GM23338 (cell line): ENCODE measurements around the gene ARHGEF38. TPM values are rescaled to one million over a fixed set of nuclear protein-coding genes. Genes with fewer than 3 reads are reported as not detected.

Experiments used
- ATAC-seq: fragments of 200-7000 bp; cut with Tn5 transposase; 3 replicates; pipeline ENCODE4 v1.9.1; 2020
- DNase-seq: peaks from one replicate; pipeline ENCODE4 v3.0.0-alpha.2; 2015; ENCODE audit warnings: low spot score
- H2AFZ ChIP-seq: fragments of 200-600 bp; sonication (generic); 2 replicates; pipeline ENCODE4 v1.8.0; 2016; ENCODE audit warnings: antibody characterized with exemption, mild to moderate bottlenecking, moderate library complexity
- H3F3A ChIP-seq: fragments of 200-600 bp; sonication (generic); replicated peaks from 2 replicates; pipeline ENCODE4 v1.8.0; 2017; ENCODE audit warnings: antibody characterized with exemption, mixed run types, low read depth
- H3K27ac ChIP-seq: fragments of 200-600 bp; sonication (generic); 2 replicates; pipeline ENCODE4 v1.6.1; 2016; ENCODE audit warnings: low read depth
- H3K27me3 ChIP-seq: fragments of 200-600 bp; sonication (generic); 2 replicates; pipeline ENCODE4 v1.8.0; 2016; ENCODE audit warnings: mild to moderate bottlenecking, mixed run types, moderate library complexity; ENCODE audit not compliant: insufficient read depth
- H3K36me3 ChIP-seq: fragments of 200-600 bp; sonication (generic); 2 replicates; pipeline ENCODE4 v1.8.0; 2016; ENCODE audit warnings: mild to moderate bottlenecking; ENCODE audit not compliant: insufficient read depth
- H3K4me1 ChIP-seq: fragments of 200-600 bp; sonication (generic); 2 replicates; pipeline ENCODE4 v1.8.0; 2016; ENCODE audit warnings: mild to moderate bottlenecking, moderate library complexity; ENCODE audit not compliant: insufficient read depth
- H3K4me2 ChIP-seq: fragments of 200-600 bp; sonication (generic); 2 replicates; pipeline ENCODE4 v1.7.1; 2017; ENCODE audit warnings: mixed run types
- H3K4me3 ChIP-seq: fragments of 200-600 bp; sonication (generic); 2 replicates; pipeline ENCODE4 v1.6.1; 2016; ENCODE audit warnings: mixed run types
- H3K79me2 ChIP-seq: fragments of 200-600 bp; sonication (generic); replicated peaks from 2 replicates; pipeline ENCODE4 v1.8.0; 2017; ENCODE audit warnings: mild to moderate bottlenecking; ENCODE audit not compliant: insufficient read depth
- H3K9me2 ChIP-seq: fragments of 200-600 bp; sonication (generic); 2 replicates; pipeline ENCODE4 v1.8.0; 2017; ENCODE audit not compliant: insufficient read depth
- H4K20me1 ChIP-seq: fragments of 200-600 bp; sonication (generic); replicated peaks from 2 replicates; pipeline ENCODE4 v1.8.0; 2017; ENCODE audit warnings: mild to moderate bottlenecking; ENCODE audit not compliant: insufficient read depth
- H3K27ac Mint-ChIP-seq: 2 replicates; pipeline ENCODE4 v1.8.0; 2020; ENCODE audit warnings: inconsistent platforms, mild to moderate bottlenecking, moderate library complexity, mixed read lengths
- H3K27me3 Mint-ChIP-seq: 3 replicates; pipeline ENCODE4 v1.8.0; 2022; ENCODE audit warnings: low read depth, mild to moderate bottlenecking, moderate library complexity, mixed read lengths, inconsistent platforms; ENCODE audit not compliant: insufficient read depth, poor library complexity
- H3K36me3 Mint-ChIP-seq: 3 replicates; pipeline ENCODE4 v1.8.0; 2021; ENCODE audit warnings: low read depth, mild to moderate bottlenecking, inconsistent platforms, moderate library complexity, mixed read lengths
- H3K4me1 Mint-ChIP-seq: 3 replicates; pipeline ENCODE4 v1.8.0; 2020; ENCODE audit warnings: mild to moderate bottlenecking, inconsistent platforms, mixed read lengths
- H3K4me3 Mint-ChIP-seq: 3 replicates; pipeline ENCODE4 v1.8.0; 2021; ENCODE audit warnings: moderate library complexity, mild to moderate bottlenecking, inconsistent platforms, mixed read lengths
- H3K9me3 Mint-ChIP-seq: 3 replicates; pipeline ENCODE4 v1.8.0; 2020; ENCODE audit warnings: moderate library complexity, mild to moderate bottlenecking, inconsistent platforms, mixed read lengths
- EZH2 ChIP-seq: fragments of 200-600 bp; sonication (generic); IDR thresholded peaks from one replicate; pipeline ENCODE4 v1.8.0; 2017; ENCODE audit warnings: antibody characterized with exemption, mild to moderate bottlenecking, low read depth; ENCODE audit not compliant: unreplicated experiment
- EZH2phosphoT487 ChIP-seq: fragments of 200-600 bp; sonication (generic); IDR thresholded peaks from one replicate; pipeline ENCODE4 v1.8.1; 2018; ENCODE audit warnings: antibody characterized with exemption; ENCODE audit not compliant: unreplicated experiment
- JUNB ChIP-seq: IDR thresholded peaks from one replicate; pipeline ENCODE4 v1.6.1; 2016; ENCODE audit warnings: antibody characterized with exemption; ENCODE audit not compliant: unreplicated experiment
- POLR2AphosphoS5 ChIP-seq: IDR thresholded peaks from 2 replicates; pipeline ENCODE4 v1.6.1; 2016; ENCODE audit warnings: antibody characterized with exemption, low read depth
- STAT1 ChIP-seq: IDR thresholded peaks from one replicate; pipeline ENCODE4 v1.6.1; 2016; ENCODE audit warnings: antibody characterized with exemption; ENCODE audit not compliant: unreplicated experiment
- ZNF114 ChIP-seq: fragments of 250-450 bp; sonication (Bioruptor Pico); IDR thresholded peaks from 2 replicates; pipeline ENCODE4 v1.5.0; 2020; ENCODE audit warnings: mild to moderate bottlenecking, moderate library complexity
- polyA plus RNA-seq: library from polyadenylated mRNA; unstranded; fragments of >200 nt; fragmentation: Nextera tagmentation; extraction: Ambion mirVana; gene quantifications from 2 replicates; pipeline ENCODE4 v1.2.1, GENCODE V29; 2016
- total RNA-seq: library from RNA; depleted of rRNA; stranded (reverse); fragments of >200 nt; shearing (Covaris generic); gene quantifications from 2 replicates; pipeline ENCODE4 v1.2.3, GENCODE V29; 2014
- TF ChIP-seq, protein P1 (sequence below): fragments of 250-450 bp; sonication (Bioruptor Pico); IDR thresholded peaks from 2 replicates; pipeline ENCODE4 v1.5.0; 2020; ENCODE audit warnings: mild to moderate bottlenecking, moderate library complexity
- TF ChIP-seq, protein P2 (sequence below): IDR thresholded peaks from 2 replicates; pipeline ENCODE4 v1.6.1; 2016; ENCODE audit warnings: antibody characterized with exemption
- TF ChIP-seq, protein P3 (sequence below): IDR thresholded peaks from one replicate; pipeline ENCODE4 v1.6.1; 2018; ENCODE audit warnings: antibody characterized with exemption; ENCODE audit not compliant: unreplicated experiment
- TF ChIP-seq, protein P4 (sequence below), 2 experiments: fragments of 200-600 bp in 1 of 2; sonication (generic) in 1 of 2; conservative IDR thresholded peaks; 2 replicates each; pipeline versions ENCODE4 v1.5.1 to v1.6.1; 2016 to 2017; ENCODE audit warnings: antibody characterized with exemption in 2 of 2, low read depth in 2 of 2, mild to moderate bottlenecking in 2 of 2, moderate library complexity in 1 of 2

Gene ARHGEF38
- total and polyA plus RNA-seq, 2 experiments from 2014 or later: 0.58 TPM; not detected in 1

DNA sequence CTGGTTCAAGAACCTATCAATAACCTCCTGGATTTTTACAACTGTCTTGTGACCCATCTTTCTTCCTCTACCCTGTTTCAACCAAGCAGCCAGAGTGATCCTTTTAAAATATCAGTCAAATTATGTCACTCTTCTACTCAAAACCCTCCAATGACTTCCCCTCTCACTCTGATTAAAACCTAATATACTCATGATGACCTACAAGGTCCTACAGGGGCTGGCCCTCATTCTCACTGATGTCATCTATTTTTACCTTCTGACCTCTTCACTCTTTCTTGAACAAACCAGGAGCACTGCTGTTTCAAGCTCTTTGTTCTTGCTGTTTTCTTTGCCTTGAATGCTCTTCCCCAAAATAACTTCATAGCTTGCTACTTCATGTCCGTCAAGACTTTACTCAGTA is 48.5 kb downstream of the ARHGEF38 start:
- Mint-ChIP-seq H3K9me3 (no peaks in the 10 kb centered on the region), H3K27me3 (no peaks in the 10 kb centered on the region), H3K4me3 (no peak overlapping the region), H3K27ac (no peak overlapping the region), H3K36me3 (no peaks in the 10 kb centered on the region), H3K4me1 (peaks cover 2% of the 10 kb centered on the region; the same call in 1 of the 3 replicates)
- ATAC-seq (no peak), DNase-seq (no peak)
- no peaks in the 10 kb centered on the region for H4K20me1 ChIP-seq
- no peaks in the 10 kb centered on the region; the same call in 1 of the 2 replicates for H3K4me1 ChIP-seq
- H3K4me2 ChIP-seq: no peak overlapping the region
- no peak overlapping the region for H2AFZ ChIP-seq
- no peaks in the 10 kb centered on the region for H3K79me2 ChIP-seq
- H3K27me3 ChIP-seq: no peaks in the 10 kb centered on the region
- H3K36me3 ChIP-seq: no peaks in the 10 kb centered on the region
- H3K9me2 ChIP-seq: no peaks in the 10 kb centered on the region
- H3F3A ChIP-seq: no peaks in the 10 kb centered on the region
- no peak overlapping the region for H3K27ac ChIP-seq
- TF ChIP-seq, protein P1, sequence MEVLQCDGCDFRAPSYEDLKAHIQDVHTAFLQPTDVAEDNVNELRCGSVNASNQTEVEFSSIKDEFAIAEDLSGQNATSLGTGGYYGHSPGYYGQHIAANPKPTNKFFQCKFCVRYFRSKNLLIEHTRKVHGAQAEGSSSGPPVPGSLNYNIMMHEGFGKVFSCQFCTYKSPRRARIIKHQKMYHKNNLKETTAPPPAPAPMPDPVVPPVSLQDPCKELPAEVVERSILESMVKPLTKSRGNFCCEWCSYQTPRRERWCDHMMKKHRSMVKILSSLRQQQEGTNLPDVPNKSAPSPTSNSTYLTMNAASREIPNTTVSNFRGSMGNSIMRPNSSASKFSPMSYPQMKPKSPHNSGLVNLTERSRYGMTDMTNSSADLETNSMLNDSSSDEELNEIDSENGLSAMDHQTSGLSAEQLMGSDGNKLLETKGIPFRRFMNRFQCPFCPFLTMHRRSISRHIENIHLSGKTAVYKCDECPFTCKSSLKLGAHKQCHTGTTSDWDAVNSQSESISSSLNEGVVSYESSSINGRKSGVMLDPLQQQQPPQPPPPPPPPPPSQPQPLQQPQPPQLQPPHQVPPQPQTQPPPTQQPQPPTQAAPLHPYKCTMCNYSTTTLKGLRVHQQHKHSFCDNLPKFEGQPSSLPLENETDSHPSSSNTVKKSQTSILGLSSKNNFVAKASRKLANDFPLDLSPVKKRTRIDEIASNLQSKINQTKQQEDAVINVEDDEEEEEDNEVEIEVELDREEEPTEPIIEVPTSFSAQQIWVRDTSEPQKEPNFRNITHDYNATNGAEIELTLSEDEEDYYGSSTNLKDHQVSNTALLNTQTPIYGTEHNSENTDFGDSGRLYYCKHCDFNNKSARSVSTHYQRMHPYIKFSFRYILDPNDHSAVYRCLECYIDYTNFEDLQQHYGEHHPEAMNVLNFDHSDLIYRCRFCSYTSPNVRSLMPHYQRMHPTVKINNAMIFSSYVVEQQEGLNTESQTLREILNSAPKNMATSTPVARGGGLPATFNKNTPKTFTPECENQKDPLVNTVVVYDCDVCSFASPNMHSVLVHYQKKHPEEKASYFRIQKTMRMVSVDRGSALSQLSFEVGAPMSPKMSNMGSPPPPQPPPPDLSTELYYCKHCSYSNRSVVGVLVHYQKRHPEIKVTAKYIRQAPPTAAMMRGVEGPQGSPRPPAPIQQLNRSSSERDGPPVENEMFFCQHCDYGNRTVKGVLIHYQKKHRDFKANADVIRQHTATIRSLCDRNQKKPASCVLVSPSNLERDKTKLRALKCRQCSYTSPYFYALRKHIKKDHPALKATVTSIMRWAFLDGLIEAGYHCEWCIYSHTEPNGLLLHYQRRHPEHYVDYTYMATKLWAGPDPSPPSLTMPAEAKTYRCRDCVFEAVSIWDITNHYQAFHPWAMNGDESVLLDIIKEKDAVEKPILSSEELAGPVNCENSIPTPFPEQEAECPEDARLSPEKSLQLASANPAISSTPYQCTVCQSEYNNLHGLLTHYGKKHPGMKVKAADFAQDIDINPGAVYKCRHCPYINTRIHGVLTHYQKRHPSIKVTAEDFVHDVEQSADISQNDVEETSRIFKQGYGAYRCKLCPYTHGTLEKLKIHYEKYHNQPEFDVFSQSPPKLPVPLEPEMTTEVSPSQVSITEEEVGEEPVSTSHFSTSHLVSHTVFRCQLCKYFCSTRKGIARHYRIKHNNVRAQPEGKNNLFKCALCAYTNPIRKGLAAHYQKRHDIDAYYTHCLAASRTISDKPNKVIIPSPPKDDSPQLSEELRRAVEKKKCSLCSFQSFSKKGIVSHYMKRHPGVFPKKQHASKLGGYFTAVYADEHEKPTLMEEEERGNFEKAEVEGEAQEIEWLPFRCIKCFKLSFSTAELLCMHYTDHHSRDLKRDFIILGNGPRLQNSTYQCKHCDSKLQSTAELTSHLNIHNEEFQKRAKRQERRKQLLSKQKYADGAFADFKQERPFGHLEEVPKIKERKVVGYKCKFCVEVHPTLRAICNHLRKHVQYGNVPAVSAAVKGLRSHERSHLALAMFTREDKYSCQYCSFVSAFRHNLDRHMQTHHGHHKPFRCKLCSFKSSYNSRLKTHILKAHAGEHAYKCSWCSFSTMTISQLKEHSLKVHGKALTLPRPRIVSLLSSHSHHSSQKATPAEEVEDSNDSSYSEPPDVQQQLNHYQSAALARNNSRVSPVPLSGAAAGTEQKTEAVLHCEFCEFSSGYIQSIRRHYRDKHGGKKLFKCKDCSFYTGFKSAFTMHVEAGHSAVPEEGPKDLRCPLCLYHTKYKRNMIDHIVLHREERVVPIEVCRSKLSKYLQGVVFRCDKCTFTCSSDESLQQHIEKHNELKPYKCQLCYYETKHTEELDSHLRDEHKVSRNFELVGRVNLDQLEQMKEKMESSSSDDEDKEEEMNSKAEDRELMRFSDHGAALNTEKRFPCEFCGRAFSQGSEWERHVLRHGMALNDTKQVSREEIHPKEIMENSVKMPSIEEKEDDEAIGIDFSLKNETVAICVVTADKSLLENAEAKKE (CRISPR knock-in tag): no peak
- TF ChIP-seq EZH2phosphoT487: no peak
- TF ChIP-seq JUNB: no peak
- H3K4me3 ChIP-seq: no peak overlapping the region

DNA sequence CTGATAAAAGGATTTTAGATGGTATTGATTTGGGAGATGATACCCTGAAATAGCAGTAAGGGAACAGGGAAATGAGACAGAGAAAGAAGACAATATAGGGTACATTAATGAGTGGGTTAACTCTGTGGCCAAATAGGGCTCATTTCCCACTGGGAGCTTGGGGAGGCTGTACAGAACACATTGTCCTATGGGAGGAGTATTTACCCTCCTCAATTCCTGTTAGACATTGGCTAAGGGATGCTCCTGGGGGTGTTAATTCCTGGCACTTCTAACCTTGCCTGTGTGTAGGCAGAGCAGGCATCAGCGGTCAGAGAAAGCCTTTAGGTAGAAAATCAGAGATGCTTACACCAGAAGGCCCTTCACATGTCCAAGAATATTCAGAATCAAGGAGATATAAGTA is 49.0 kb downstream of the ARHGEF38 start:
- Mint-ChIP-seq H3K36me3 (no peaks in the 10 kb centered on the region), H3K4me3 (no peak overlapping the region), H3K27me3 (no peaks in the 10 kb centered on the region), H3K27ac (no peak overlapping the region), H3K4me1 (peaks cover 2% of the 10 kb centered on the region; the same call in 1 of the 3 replicates), H3K9me3 (no peaks in the 10 kb centered on the region)
- DNase-seq (no peak), ATAC-seq (no peak)
- Histone ChIP-seq H3K9me2 (no peaks in the 10 kb centered on the region), H2AFZ (no peak overlapping the region), H3K4me3 (no peak overlapping the region), H3K27me3 (no peaks in the 10 kb centered on the region), H3K27ac (no peak overlapping the region), H3K4me2 (no peak overlapping the region), H3K4me1 (no peaks in the 10 kb centered on the region), H4K20me1 (no peaks in the 10 kb centered on the region), H3K79me2 (no peaks in the 10 kb centered on the region), H3F3A (no peaks in the 10 kb centered on the region), H3K36me3 (no peaks in the 10 kb centered on the region)
- TF ChIP-seq, protein P2, sequence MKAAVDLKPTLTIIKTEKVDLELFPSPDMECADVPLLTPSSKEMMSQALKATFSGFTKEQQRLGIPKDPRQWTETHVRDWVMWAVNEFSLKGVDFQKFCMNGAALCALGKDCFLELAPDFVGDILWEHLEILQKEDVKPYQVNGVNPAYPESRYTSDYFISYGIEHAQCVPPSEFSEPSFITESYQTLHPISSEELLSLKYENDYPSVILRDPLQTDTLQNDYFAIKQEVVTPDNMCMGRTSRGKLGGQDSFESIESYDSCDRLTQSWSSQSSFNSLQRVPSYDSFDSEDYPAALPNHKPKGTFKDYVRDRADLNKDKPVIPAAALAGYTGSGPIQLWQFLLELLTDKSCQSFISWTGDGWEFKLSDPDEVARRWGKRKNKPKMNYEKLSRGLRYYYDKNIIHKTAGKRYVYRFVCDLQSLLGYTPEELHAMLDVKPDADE: no peak
- TF ChIP-seq POLR2AphosphoS5: no peak
- TF ChIP-seq, protein P3, sequence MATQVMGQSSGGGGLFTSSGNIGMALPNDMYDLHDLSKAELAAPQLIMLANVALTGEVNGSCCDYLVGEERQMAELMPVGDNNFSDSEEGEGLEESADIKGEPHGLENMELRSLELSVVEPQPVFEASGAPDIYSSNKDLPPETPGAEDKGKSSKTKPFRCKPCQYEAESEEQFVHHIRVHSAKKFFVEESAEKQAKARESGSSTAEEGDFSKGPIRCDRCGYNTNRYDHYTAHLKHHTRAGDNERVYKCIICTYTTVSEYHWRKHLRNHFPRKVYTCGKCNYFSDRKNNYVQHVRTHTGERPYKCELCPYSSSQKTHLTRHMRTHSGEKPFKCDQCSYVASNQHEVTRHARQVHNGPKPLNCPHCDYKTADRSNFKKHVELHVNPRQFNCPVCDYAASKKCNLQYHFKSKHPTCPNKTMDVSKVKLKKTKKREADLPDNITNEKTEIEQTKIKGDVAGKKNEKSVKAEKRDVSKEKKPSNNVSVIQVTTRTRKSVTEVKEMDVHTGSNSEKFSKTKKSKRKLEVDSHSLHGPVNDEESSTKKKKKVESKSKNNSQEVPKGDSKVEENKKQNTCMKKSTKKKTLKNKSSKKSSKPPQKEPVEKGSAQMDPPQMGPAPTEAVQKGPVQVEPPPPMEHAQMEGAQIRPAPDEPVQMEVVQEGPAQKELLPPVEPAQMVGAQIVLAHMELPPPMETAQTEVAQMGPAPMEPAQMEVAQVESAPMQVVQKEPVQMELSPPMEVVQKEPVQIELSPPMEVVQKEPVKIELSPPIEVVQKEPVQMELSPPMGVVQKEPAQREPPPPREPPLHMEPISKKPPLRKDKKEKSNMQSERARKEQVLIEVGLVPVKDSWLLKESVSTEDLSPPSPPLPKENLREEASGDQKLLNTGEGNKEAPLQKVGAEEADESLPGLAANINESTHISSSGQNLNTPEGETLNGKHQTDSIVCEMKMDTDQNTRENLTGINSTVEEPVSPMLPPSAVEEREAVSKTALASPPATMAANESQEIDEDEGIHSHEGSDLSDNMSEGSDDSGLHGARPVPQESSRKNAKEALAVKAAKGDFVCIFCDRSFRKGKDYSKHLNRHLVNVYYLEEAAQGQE: no peak
- no peak for TF ChIP-seq EZH2
- TF ChIP-seq, protein P4, sequence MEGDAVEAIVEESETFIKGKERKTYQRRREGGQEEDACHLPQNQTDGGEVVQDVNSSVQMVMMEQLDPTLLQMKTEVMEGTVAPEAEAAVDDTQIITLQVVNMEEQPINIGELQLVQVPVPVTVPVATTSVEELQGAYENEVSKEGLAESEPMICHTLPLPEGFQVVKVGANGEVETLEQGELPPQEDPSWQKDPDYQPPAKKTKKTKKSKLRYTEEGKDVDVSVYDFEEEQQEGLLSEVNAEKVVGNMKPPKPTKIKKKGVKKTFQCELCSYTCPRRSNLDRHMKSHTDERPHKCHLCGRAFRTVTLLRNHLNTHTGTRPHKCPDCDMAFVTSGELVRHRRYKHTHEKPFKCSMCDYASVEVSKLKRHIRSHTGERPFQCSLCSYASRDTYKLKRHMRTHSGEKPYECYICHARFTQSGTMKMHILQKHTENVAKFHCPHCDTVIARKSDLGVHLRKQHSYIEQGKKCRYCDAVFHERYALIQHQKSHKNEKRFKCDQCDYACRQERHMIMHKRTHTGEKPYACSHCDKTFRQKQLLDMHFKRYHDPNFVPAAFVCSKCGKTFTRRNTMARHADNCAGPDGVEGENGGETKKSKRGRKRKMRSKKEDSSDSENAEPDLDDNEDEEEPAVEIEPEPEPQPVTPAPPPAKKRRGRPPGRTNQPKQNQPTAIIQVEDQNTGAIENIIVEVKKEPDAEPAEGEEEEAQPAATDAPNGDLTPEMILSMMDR (conservative IDR thresholded peaks at IDR 0.05; ENCODE audit: low read depth in 2 of 2): no peak
- TF ChIP-seq EZH2phosphoT487: no peak
- no peak for TF ChIP-seq ZNF114 (CRISPR knock-in tag)
- no peak for TF ChIP-seq STAT1
